Naive thymus-derived CD4-positive, alpha-beta T cell (primary cell): ENCODE results near the gene RASIP1. TPM values are rescaled to one million over a fixed set of nuclear protein-coding genes. Genes with fewer than 3 reads are reported as not detected.

Experiments used
- ATAC-seq: fragments of 150-1000 bp; cut with Tn5 transposase; 2 replicates; pipeline ENCODE4 v1.10.0; 2021; ENCODE audit warnings: mild to moderate bottlenecking, moderate library complexity
- CTCF ChIA-PET: fragments of 350-600 bp; sonication (Branson Sonifier 250); formaldehyde crosslinking; loops from one replicate; lab custom pipeline; 2021; ENCODE audit warnings: antibody characterized with exemption; lab: Charles Lee
- POLR2A ChIA-PET: fragments of 350-600 bp; sonication (Branson Sonifier 250); formaldehyde crosslinking; loops from one replicate; lab custom pipeline; 2021; ENCODE audit warnings: antibody characterized with exemption, inconsistent platforms; lab: Charles Lee
- DNase-seq, 9 donors: peaks; one replicate each; pipeline versions ENCODE4 v3.0.0 to v3.0.0-alpha.2; 2020 to 2022; ENCODE audit warnings: mixed read lengths in 1 of 9
- H3K27ac ChIP-seq: one replicate; pipeline ENCODE4 v1.7.0; 2013; ENCODE audit warnings: mild to moderate bottlenecking, low read depth, low read length, moderate library complexity
- H3K27me3 ChIP-seq, 2 donors: one replicate each; pipeline ENCODE4 v1.7.0; 2013; ENCODE audit warnings: low read length in 2 of 2, mild to moderate bottlenecking in 2 of 2, moderate library complexity in 2 of 2; ENCODE audit not compliant: control insufficient read depth in 2 of 2, insufficient read depth in 2 of 2
- H3K36me3 ChIP-seq, 3 experiments: 1 replicate in 2 of 3; 2 replicates in 1 of 3; pipeline ENCODE4 v1.7.0; 2013; ENCODE audit warnings: low read length in 3 of 3, mild to moderate bottlenecking in 3 of 3, moderate library complexity in 1 of 3; ENCODE audit not compliant: insufficient read depth in 3 of 3, control insufficient read depth in 2 of 3
- H3K4me1 ChIP-seq, 2 donors: one replicate each; pipeline ENCODE4 v1.7.0; 2013; ENCODE audit warnings: low read length in 2 of 2, mild to moderate bottlenecking in 2 of 2, moderate library complexity in 1 of 2; ENCODE audit not compliant: control insufficient read depth in 2 of 2, insufficient read depth in 2 of 2
- H3K4me3 ChIP-seq: 2 replicates; pipeline ENCODE4 v1.7.0; 2013; ENCODE audit warnings: mild to moderate bottlenecking, low read length
- H3K9me3 ChIP-seq, 3 experiments: 1 replicate in 2 of 3; 2 replicates in 1 of 3; pipeline ENCODE4 v1.7.0; 2013; ENCODE audit warnings: low read length in 3 of 3; ENCODE audit not compliant: control insufficient read depth in 2 of 3
- H3K27ac Mint-ChIP-seq, 9 donors: one replicate each; pipeline ENCODE4 v1.8.0; 2020 to 2022; ENCODE audit warnings: mixed read lengths in 9 of 9, mild to moderate bottlenecking in 8 of 9, moderate library complexity in 5 of 9, inconsistent platforms in 2 of 9
- H3K27me3 Mint-ChIP-seq, 5 donors: one replicate each; pipeline ENCODE4 v1.8.0; 2021 to 2022; ENCODE audit warnings: mixed read lengths in 5 of 5, mild to moderate bottlenecking in 1 of 5
- H3K36me3 Mint-ChIP-seq, 5 donors: one replicate each; pipeline ENCODE4 v1.8.0; 2020 to 2022; ENCODE audit warnings: mixed read lengths in 5 of 5, mild to moderate bottlenecking in 3 of 5, inconsistent platforms in 1 of 5
- H3K4me1 Mint-ChIP-seq, 7 donors: one replicate each; pipeline ENCODE4 v1.8.0; 2020 to 2022; ENCODE audit warnings: mixed read lengths in 7 of 7, mild to moderate bottlenecking in 3 of 7, inconsistent platforms in 1 of 7
- H3K4me3 Mint-ChIP-seq, 10 donors: one replicate each; pipeline ENCODE4 v1.8.0; 2020 to 2022; ENCODE audit warnings: mild to moderate bottlenecking in 10 of 10, mixed read lengths in 10 of 10, moderate library complexity in 6 of 10, inconsistent platforms in 2 of 10
- H3K9me3 Mint-ChIP-seq, 11 donors: one replicate each; pipeline ENCODE4 v1.8.0; 2020 to 2022; ENCODE audit warnings: mixed read lengths in 11 of 11, mild to moderate bottlenecking in 4 of 11, inconsistent platforms in 1 of 11, moderate library complexity in 1 of 11
- intact Hi-C, 2 donors: fragments of 100-400 bp; cut with micrococcal nuclease; formaldehyde crosslinking; loops; one replicate each; pipeline ENCODE4 v1.15.1; 2023
- polyA plus RNA-seq, 2 donors: library from polyadenylated mRNA; unstranded; fragments of 300-500 nt; fragmentation: Illumina TruSeq; gene quantifications; one replicate each; pipeline ENCODE4 v1.2.3, GENCODE V29; 2021
- total RNA-seq, 6 experiments: library from RNA in 5 of 6; stranded (reverse) in 5 of 6; gene quantifications; 1 replicate in 5 of 6; 2 replicates in 1 of 6; pipeline ENCODE4 v1.2.3 and lab custom pipeline; 2021 to 2026

The RASIP1 gene
- total and polyA plus RNA-seq, 7 experiments from 2014 or later, result 0.12 to 0.65 (median 0.17) TPM; not detected in 3

DNA sequence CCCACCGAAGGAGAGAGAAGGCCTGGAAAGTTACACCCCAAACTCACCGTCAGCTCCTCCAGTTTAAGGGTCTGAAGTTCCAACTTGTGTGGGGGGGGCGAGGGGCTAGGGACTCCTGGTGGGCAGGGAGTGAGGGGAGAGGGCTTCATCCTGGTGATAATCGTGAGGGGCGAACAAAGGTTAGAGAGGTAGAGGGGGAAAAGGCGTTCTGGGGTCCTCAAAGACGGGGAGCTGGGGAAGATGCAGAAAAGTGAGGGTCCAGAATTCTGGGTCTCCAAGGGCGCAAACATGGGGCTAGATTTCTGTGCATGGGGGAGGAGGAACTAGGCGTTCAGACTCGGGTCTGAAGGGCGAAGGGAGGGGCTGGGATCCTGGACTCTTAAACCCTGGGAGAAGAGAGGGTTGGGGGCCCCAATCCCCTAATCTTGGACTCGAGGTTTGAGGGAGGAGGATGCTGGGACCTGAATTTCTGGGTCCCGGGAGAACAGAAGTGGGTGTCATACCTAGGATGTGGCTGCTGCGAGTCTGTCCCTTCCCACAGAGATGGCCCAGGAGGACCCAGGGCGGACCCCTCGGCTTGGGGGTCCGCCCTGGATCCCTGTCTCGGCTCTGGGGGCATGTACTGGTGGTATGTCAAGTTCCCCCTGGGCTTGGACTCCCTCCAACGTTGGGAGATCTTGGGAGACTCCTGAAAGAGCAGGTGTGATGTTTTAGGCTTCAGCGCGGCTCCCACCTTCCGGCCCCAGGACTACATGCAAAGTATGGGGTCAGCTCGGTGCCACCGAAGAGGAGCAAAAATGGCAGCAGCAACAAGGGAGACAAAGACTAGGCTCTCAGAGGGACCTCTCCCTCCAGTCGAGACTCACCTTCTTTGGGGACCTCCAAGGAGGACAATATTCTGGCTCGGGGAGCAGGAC, 25.4 kb downstream of the RASIP1 start:
- Mint-ChIP-seq H3K4me1 (peaks cover 9 to 24% (median 20%) of the 10 kb centered on the region in 7 donors), H3K27me3 (no peaks in the 10 kb centered on the region), H3K9me3 (peaks cover 0 to 2% (median 0%) of the 10 kb centered on the region in 11 donors), H3K4me3 (peak overlapping the region; percentile 75 to 91 (median 86)), H3K36me3 (peaks cover 0 to 8% (median 0%) of the 10 kb centered on the region in 5 donors), H3K27ac (peak overlapping the region in 8 of 9 donors; percentile 26 to 87 (median 70))
- ATAC-seq (no peak), DNase-seq (no peak)
- intact Hi-C loops, result loop anchor here (1.0 to 5.0 kb wide), 13 partner anchors 10 to 370 kb away; partner anchors contain the start of genes DBP (in 2 of the 2), GYS1 (in 2 of the 2), RUVBL2 (in 2 of the 2) and CA11 (in 1 of the 2)
- Histone ChIP-seq H3K27ac (peak overlapping the region; percentile 79), H3K27me3 (no peaks in the 10 kb centered on the region), H3K36me3 (peaks cover 0 to 4% (median 0%) of the 10 kb centered on the region in 3 experiments), H3K4me1 (peaks cover 11 to 12% of the 10 kb centered on the region in 2 donors), H3K9me3 (no peaks in the 10 kb centered on the region), H3K4me3 (peak overlapping the region; percentile 95)
- ChIA-PET POLR2A (interaction anchor here (0.9 to 3.8 kb wide), 6 partner anchors 10 to 251 kb away, joined by 3 to 21 read pairs (median 3); partner anchors contain the start of genes CA11, RPL18 and SPHK2), CTCF (interaction anchor here (1.0 kb wide), 1 partner anchor 24 kb away, joined by 3 read pairs; no protein-coding TSS in a partner anchor)

DNA sequence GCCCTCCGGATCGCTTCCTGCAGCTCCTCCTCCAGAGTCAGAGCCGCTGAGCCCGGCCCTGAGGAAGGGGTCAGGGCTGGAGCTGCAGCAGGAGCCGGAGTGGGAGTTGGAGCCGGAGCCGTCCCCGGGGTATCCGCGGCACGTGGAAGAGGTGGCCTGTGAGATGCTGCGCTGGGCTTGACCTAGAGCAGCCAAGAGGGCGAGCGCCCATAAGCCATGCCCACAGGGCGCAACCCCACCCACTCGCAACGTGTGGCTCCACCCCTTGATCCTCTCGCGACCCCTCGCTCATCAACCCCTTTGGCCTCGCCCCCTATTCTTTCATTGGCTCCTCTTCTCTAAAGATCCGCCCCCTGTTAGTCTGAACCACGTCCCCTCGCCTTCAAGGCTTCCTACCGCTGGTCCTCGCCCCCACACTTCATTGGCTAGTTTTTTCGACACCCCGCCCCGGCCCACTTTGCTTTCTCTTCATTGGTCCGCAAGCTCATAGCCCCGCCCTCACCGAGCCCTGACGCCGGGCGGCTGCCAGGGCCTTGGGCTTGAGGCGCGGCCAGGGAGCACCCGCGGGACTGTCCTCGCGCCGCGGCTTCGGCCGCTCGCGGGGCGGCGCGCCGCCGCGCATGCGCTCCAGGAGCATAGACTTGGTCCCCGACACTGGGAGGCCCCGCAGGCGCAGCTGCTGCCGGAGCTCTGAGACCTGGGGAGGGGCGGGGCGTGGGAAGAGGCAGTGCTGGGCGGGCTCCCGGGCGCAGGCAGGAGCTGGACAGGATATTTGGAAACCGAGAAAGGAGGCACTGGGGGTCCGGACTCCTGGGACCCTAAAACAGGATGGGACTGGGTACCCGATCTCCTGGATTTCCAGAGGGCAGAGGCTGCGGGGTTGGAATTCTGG, 26.3 kb downstream of the RASIP1 start:
- POLR2A ChIA-PET, result interaction anchor here (0.6 to 3.8 kb wide), 8 partner anchors 11 to 251 kb away, joined by 3 to 21 read pairs (median 3); partner anchors contain the start of genes CA11, RPL18 and SPHK2
- Mint-ChIP-seq H3K9me3 (peaks cover 0 to 2% (median 0%) of the 10 kb centered on the region in 11 donors), H3K27me3 (no peaks in the 10 kb centered on the region), H3K4me3 (peak overlapping the region; percentile 82 to 92 (median 88)), H3K36me3 (peaks cover 0 to 11% (median 0%) of the 10 kb centered on the region in 5 donors), H3K27ac (peak overlapping the region; percentile 16 to 90 (median 81)), H3K4me1 (peaks cover 9 to 24% (median 20%) of the 10 kb centered on the region in 7 donors)
- Histone ChIP-seq H3K9me3 (no peaks in the 10 kb centered on the region), H3K4me1 (peaks cover 11 to 12% of the 10 kb centered on the region in 2 donors), H3K4me3 (peak overlapping the region; percentile 95), H3K36me3 (peaks cover 0 to 4% (median 0%) of the 10 kb centered on the region in 3 experiments), H3K27me3 (no peaks in the 10 kb centered on the region), H3K27ac (peak overlapping the region; percentile 79)
- intact Hi-C loops, result loop anchor here (1.0 to 5.0 kb wide), 13 partner anchors 11 to 371 kb away; partner anchors contain the start of genes DBP (in 2 of the 2), GYS1 (in 2 of the 2), RUVBL2 (in 2 of the 2) and CA11 (in 1 of the 2)
- CTCF ChIA-PET, result interaction anchor here (1.0 to 2.0 kb wide), 2 partner anchors 25 to 69 kb away, joined by 3 to 5 read pairs; partner anchors contain the start of gene CA11
- DNase-seq, result peak; percentile 92 to 97 (median 97)
- ATAC-seq, result peak; percentile 96

DNA sequence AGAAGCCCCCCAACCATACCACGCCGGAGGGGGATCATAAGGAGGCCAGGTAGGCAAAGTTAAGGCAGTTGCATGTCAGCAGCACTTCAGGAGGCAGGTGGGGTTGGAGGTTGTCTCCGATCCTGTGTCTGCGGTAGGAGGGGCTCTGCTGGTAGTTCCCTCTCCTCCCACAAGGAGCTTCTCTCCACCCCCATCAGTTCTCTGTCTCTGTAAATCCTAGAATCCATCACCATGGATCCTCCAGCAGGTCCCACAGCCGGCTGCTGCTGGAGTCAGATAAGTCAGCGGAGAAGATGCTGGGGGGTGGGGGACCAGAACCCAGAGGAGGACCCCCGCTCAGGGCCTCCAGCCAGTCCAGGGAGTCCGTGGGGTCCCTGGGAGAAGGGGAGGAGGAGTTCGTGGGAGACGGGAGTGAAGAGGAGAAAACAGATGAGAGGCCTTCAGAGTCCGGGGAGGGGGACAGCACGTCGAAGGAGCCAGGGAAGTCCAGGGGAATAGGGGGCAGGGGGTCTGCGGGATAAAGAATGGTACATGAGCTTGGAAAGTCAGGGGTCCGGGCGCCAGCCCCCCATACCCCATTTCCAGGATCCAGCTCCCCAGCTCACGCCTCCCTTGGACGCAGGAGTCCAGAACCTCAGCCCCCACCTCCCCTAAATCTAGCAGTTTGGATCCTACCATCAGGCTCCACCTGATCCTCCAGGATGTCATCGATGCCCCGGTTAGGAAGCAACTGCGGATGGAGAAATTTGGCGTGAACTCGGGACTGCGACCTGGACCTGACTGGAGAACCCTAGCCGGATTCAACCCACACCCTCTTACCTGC, 27.2 kb downstream of the RASIP1 start:
- peaks cover 0 to 11% (median 5%) of the 10 kb centered on the region in 5 donors for H3K36me3 Mint-ChIP-seq
- peak overlapping the region in 7 of 9 donors; percentile 16 to 89 (median 69) for H3K27ac Mint-ChIP-seq
- Histone ChIP-seq H3K36me3 (peaks cover 0 to 4% (median 0%) of the 10 kb centered on the region in 3 experiments), H3K4me3 (peak overlapping the region; percentile 95), H3K27me3 (no peaks in the 10 kb centered on the region), H3K27ac (peak overlapping the region; percentile 79), H3K4me1 (peaks cover 11 to 12% of the 10 kb centered on the region in 2 donors), H3K9me3 (no peaks in the 10 kb centered on the region)
- H3K4me1 Mint-ChIP-seq, result peaks cover 9 to 24% (median 21%) of the 10 kb centered on the region in 7 donors
- peak overlapping the region; percentile 82 to 92 (median 88) for H3K4me3 Mint-ChIP-seq
- H3K27me3 Mint-ChIP-seq, result no peaks in the 10 kb centered on the region
- intact Hi-C loops, result loop anchor here in 1 of 2 donors (5.0 kb wide), 1 partner anchor 201 kb away; the partner anchor contains the start of gene LMTK3
- CTCF ChIA-PET, result interaction anchor here (0.7 to 2.0 kb wide), 3 partner anchors 34 to 267 kb away, joined by 3 to 5 read pairs (median 3); partner anchors contain the start of gene CA11
- no peak for ATAC-seq
- H3K9me3 Mint-ChIP-seq, result peaks cover 0 to 2% (median 0%) of the 10 kb centered on the region in 11 donors
- peak in 1 of 9 donors; percentile 15 for DNase-seq
- POLR2A ChIA-PET, result interaction anchor here (0.6 to 3.8 kb wide), 7 partner anchors 12 to 252 kb away, joined by 3 to 21 read pairs (median 3); partner anchors contain the start of genes CA11, RPL18 and SPHK2

DNA sequence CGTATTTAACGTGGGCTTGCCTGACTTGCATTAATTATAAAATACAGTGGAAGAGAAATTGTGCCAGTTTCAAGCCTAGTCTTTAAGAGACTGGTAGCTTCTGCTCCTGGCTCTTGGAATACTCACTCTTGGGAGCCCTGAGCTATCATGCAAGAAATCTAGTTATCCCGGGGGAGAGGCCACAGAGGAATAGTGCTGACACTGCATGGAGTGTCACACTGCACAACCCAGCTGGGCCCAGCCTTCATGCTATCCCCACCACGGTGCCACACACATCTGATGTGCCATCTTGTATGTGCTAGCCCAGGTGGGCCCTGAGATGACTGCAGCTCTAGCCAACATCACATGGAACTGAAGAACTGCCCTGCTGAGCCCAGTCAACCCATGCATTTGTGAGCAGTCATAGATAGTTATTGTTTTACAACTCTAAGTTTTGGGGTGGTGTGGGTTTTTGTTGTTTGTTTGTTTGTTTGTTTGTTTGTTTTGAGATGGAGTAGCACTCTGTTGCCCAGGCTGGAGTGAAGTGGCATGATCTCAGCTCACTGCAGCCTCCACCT, 29.2 kb downstream of the RASIP1 start:
- intact Hi-C loops, result loop anchor here in 1 of 2 donors (5.0 kb wide), 1 partner anchor 199 kb away; the partner anchor contains the start of gene LMTK3

DNA sequence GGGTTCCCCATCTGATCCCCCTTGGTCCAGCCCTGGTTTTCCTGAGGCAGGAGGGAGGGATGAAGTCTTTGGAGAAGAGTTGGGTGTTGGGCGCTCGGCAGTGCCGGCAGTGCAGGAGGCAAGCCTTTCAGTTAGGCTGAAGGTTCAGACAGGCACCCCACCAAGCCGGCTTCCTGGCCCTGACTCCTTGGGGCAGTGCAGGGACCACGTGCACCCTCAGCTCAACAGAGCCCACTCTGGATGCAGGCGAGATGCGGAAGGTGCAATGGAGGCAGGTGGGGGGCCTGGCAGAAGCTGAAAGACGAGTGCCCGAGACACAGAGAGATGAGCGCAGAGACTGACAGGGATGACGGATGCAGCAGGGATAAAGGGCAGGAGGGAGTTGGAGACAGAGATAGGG, 31.9 kb downstream of the RASIP1 start:
- POLR2A ChIA-PET, result no interaction called here

More for the DNA sequence above, 29.2 kb downstream of the RASIP1 start:
- Histone ChIP-seq H3K4me1 (peaks cover 11 to 12% of the 10 kb centered on the region in 2 donors), H3K4me3 (no peak overlapping the region), H3K9me3 (no peaks in the 10 kb centered on the region), H3K27me3 (no peaks in the 10 kb centered on the region), H3K36me3 (peaks cover 0 to 4% (median 0%) of the 10 kb centered on the region in 3 experiments), H3K27ac (no peak overlapping the region)
- no peak for ATAC-seq
- no peak overlapping the region for H3K27ac Mint-ChIP-seq
- peaks cover 0 to 18% (median 10%) of the 10 kb centered on the region in 5 donors for H3K36me3 Mint-ChIP-seq
- H3K4me1 Mint-ChIP-seq, result peaks cover 9 to 24% (median 19%) of the 10 kb centered on the region in 7 donors
- POLR2A ChIA-PET, result interaction anchor here (1.6 kb wide), 1 partner anchor 28 kb away, joined by 7 read pairs; no protein-coding TSS in a partner anchor
- H3K27me3 Mint-ChIP-seq, result no peaks in the 10 kb centered on the region
- peaks cover 0 to 2% (median 0%) of the 10 kb centered on the region in 11 donors for H3K9me3 Mint-ChIP-seq
- CTCF ChIA-PET, result interaction anchor here (0.7 kb wide), 1 partner anchor 77 kb away, joined by 3 read pairs; no protein-coding TSS in a partner anchor
- DNase-seq, result no peak
- H3K4me3 Mint-ChIP-seq, result peak overlapping the region in 4 of 10 donors; percentile 29 to 65 (median 32)

More for the DNA sequence above, 31.9 kb downstream of the RASIP1 start:
- peaks cover 0 to 4% (median 0%) of the 10 kb centered on the region in 3 experiments for H3K36me3 ChIP-seq
- H3K27ac ChIP-seq, result no peak overlapping the region
- peaks cover 6 to 9% of the 10 kb centered on the region in 2 donors for H3K4me1 ChIP-seq
- Mint-ChIP-seq H3K9me3 (peaks cover 0 to 2% (median 0%) of the 10 kb centered on the region in 11 donors), H3K27ac (peak overlapping the region in 2 of 9 donors; percentile 67 to 77), H3K27me3 (no peaks in the 10 kb centered on the region), H3K4me1 (peaks cover 0 to 12% (median 8%) of the 10 kb centered on the region in 7 donors), H3K4me3 (no peak overlapping the region), H3K36me3 (peaks cover 0 to 41% (median 18%) of the 10 kb centered on the region in 5 donors)
- CTCF ChIA-PET, result no interaction called here
- no peaks in the 10 kb centered on the region for H3K27me3 ChIP-seq
- DNase-seq (no peak), ATAC-seq (no peak)
- no peaks in the 10 kb centered on the region for H3K9me3 ChIP-seq
- H3K4me3 ChIP-seq, result no peak overlapping the region
- intact Hi-C loops, result no loop called here
